Measurements from ENCODE around the gene ARHGAP23.

The ARHGAP23 gene

DNA sequence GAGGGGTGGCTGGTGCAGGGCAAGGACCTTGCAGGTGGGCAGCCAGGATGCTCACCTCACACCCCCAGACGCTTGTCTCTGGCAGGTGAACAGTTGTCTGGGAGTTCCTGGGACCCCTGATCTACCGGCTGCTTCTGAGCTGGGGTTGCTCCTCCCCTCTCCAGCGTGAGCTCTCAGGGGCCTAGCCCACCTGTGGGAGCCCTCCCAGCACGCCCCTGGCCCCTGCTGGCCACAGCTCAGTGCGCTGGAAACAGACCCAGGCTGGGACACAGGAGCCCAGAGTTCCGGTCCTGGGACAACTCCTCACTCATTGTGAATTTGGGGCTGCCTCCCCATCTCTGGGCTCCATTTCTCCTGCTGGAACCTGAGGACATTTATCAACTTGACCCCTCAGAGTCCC, 30.3 kb downstream of the ARHGAP23 start:
- no peak for TF ChIP-seq CEBPB (IDR thresholded peaks at IDR 0.05)
- TF ChIP-seq EGR1 (IDR thresholded peaks at IDR 0.05) = no peak
- no peak for TF ChIP-seq TCF12 (IDR thresholded peaks at IDR 0.05; ENCODE audit: low read depth)
- TF ChIP-seq RAD21 (IDR thresholded peaks at IDR 0.05; ENCODE audit: low read depth) = no peak
- no peak for TF ChIP-seq TAF1 (IDR thresholded peaks at IDR 0.05; ENCODE audit: low read depth)
- no peak for TF ChIP-seq MAX (IDR thresholded peaks at IDR 0.05)
- TF ChIP-seq EP300 (IDR thresholded peaks at IDR 0.05; ENCODE audit: borderline replicate concordance) = no peak
- no peak for TF ChIP-seq NFIC (IDR thresholded peaks at IDR 0.05)
- TF ChIP-seq YY1 (IDR thresholded peaks at IDR 0.05; ENCODE audit: low read depth) = no peak
- TF ChIP-seq TEAD4 (IDR thresholded peaks at IDR 0.05) = no peak
- no peak for TF ChIP-seq CREB1 (IDR thresholded peaks at IDR 0.05; ENCODE audit: low read depth)
- TF ChIP-seq ZBTB7A (IDR thresholded peaks at IDR 0.05; ENCODE audit: low read depth) = no peak
- TF ChIP-seq USF1 (IDR thresholded peaks at IDR 0.05) = no peak
- TF ChIP-seq FOXM1 (IDR thresholded peaks at IDR 0.05; ENCODE audit: borderline replicate concordance, low read depth) = no peak
- TF ChIP-seq, protein P1, sequence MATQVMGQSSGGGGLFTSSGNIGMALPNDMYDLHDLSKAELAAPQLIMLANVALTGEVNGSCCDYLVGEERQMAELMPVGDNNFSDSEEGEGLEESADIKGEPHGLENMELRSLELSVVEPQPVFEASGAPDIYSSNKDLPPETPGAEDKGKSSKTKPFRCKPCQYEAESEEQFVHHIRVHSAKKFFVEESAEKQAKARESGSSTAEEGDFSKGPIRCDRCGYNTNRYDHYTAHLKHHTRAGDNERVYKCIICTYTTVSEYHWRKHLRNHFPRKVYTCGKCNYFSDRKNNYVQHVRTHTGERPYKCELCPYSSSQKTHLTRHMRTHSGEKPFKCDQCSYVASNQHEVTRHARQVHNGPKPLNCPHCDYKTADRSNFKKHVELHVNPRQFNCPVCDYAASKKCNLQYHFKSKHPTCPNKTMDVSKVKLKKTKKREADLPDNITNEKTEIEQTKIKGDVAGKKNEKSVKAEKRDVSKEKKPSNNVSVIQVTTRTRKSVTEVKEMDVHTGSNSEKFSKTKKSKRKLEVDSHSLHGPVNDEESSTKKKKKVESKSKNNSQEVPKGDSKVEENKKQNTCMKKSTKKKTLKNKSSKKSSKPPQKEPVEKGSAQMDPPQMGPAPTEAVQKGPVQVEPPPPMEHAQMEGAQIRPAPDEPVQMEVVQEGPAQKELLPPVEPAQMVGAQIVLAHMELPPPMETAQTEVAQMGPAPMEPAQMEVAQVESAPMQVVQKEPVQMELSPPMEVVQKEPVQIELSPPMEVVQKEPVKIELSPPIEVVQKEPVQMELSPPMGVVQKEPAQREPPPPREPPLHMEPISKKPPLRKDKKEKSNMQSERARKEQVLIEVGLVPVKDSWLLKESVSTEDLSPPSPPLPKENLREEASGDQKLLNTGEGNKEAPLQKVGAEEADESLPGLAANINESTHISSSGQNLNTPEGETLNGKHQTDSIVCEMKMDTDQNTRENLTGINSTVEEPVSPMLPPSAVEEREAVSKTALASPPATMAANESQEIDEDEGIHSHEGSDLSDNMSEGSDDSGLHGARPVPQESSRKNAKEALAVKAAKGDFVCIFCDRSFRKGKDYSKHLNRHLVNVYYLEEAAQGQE (IDR thresholded peaks at IDR 0.05; ENCODE audit: low read depth) = no peak

DNA sequence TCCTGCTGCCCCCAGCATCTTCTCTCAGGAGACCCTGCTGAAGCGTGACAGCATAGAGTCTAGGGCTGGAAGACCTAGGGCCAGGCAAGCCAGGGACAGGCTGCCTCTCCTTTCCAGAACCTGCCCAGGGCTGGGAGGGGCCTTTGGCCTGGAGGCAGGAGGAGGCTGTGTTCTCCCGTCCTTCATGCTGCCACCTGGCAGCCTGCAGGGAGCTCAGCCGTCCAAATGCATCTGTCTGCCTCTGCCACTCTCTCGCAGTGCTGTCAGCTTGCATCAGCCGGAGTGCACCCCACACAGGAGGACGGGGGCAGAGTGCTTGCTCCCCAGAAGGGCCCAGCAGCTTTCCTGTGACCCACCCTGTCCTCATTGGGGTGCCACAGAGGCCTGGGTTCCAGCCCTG, 31.3 kb downstream of the ARHGAP23 start:
- no peak for TF ChIP-seq FOXM1 (IDR thresholded peaks at IDR 0.05; ENCODE audit: borderline replicate concordance, low read depth)
- TF ChIP-seq TAF1 (IDR thresholded peaks at IDR 0.05; ENCODE audit: low read depth) = no peak
- no peak for TF ChIP-seq RAD21 (IDR thresholded peaks at IDR 0.05; ENCODE audit: low read depth)
- no peak for TF ChIP-seq YY1 (IDR thresholded peaks at IDR 0.05; ENCODE audit: low read depth)
- TF ChIP-seq USF1 (IDR thresholded peaks at IDR 0.05) = no peak
- no peak for TF ChIP-seq TEAD4 (IDR thresholded peaks at IDR 0.05)
- no peak for TF ChIP-seq NFIC (IDR thresholded peaks at IDR 0.05)
- no peak for TF ChIP-seq ZBTB7A (IDR thresholded peaks at IDR 0.05; ENCODE audit: low read depth)
- TF ChIP-seq, protein P1 (IDR thresholded peaks at IDR 0.05; ENCODE audit: low read depth) = no peak
- no peak for TF ChIP-seq CREB1 (IDR thresholded peaks at IDR 0.05; ENCODE audit: low read depth)
- no peak for TF ChIP-seq CEBPB (IDR thresholded peaks at IDR 0.05)
- no peak for TF ChIP-seq TCF12 (IDR thresholded peaks at IDR 0.05; ENCODE audit: low read depth)
- no peak for TF ChIP-seq EP300 (IDR thresholded peaks at IDR 0.05; ENCODE audit: borderline replicate concordance)
- TF ChIP-seq EGR1 (IDR thresholded peaks at IDR 0.05) = no peak
- no peak for TF ChIP-seq MAX (IDR thresholded peaks at IDR 0.05)

GRCh38 chr17:38460082-38460715, 31.9 kb downstream of the ARHGAP23 start:
- TF ChIP-seq EP300 (IDR thresholded peaks at IDR 0.05; ENCODE audit: borderline replicate concordance) = no peak
- no peak for TF ChIP-seq ZBTB7A (IDR thresholded peaks at IDR 0.05; ENCODE audit: low read depth)
- TF ChIP-seq TAF1 (IDR thresholded peaks at IDR 0.05; ENCODE audit: low read depth) = no peak
- no peak for TF ChIP-seq TCF12 (IDR thresholded peaks at IDR 0.05; ENCODE audit: low read depth)
- TF ChIP-seq CREB1 (IDR thresholded peaks at IDR 0.05; ENCODE audit: low read depth) = no peak
- no peak for TF ChIP-seq TEAD4 (IDR thresholded peaks at IDR 0.05)
- no peak for TF ChIP-seq RAD21 (IDR thresholded peaks at IDR 0.05; ENCODE audit: low read depth)
- no peak for TF ChIP-seq NFIC (IDR thresholded peaks at IDR 0.05)
- TF ChIP-seq, protein P1 (IDR thresholded peaks at IDR 0.05; ENCODE audit: low read depth) = no peak
- no peak for TF ChIP-seq CEBPB (IDR thresholded peaks at IDR 0.05)
